Measurements from ENCODE around the gene TULP1.

Gene TULP1

GRCh38 chr6:35474942-35475570 lies 37.6 kb downstream of the TULP1 start:
- H3K27ac Mint-ChIP-seq = peak overlapping the region; percentile 80
- H3K4me3 Mint-ChIP-seq = peak overlapping the region; percentile 33
- no peaks in the 10 kb centered on the region for H3K27me3 Mint-ChIP-seq
- H3K36me3 Mint-ChIP-seq (ENCODE audit: low read depth) = peaks cover 49% of the 10 kb centered on the region
- H3K9me3 Mint-ChIP-seq = no peaks in the 10 kb centered on the region
- H3K4me1 Mint-ChIP-seq (ENCODE audit: low read depth) = peaks cover 25% of the 10 kb centered on the region
- DNase-seq = peak; percentile 40

- Mint-ChIP-seq H3K9me3 (no peaks in the 10 kb centered on the region), H3K36me3 (ENCODE audit: low read depth) (peaks cover 56% of the 10 kb centered on the region), H3K27ac (peak overlapping the region; percentile 80), H3K4me3 (peak overlapping the region; percentile 55), H3K4me1 (ENCODE audit: low read depth) (peaks cover 30% of the 10 kb centered on the region), H3K27me3 (no peaks in the 10 kb centered on the region)
- peak; percentile 52 for DNase-seq
These were observed 38.4 kb downstream of the TULP1 start for GRCh38 chr6:35474131-35474941.

- Mint-ChIP-seq H3K27me3 (no peaks in the 10 kb centered on the region), H3K4me1 (ENCODE audit: low read depth) (peaks cover 31% of the 10 kb centered on the region), H3K27ac (peak overlapping the region; percentile 80), H3K36me3 (ENCODE audit: low read depth) (peaks cover 62% of the 10 kb centered on the region), H3K4me3 (peak overlapping the region; percentile 55), H3K9me3 (no peaks in the 10 kb centered on the region)
- peak; percentile 57 for DNase-seq
These were observed 38.9 kb downstream of the TULP1 start for GRCh38 chr6:35473850-35474130.

- H3K27ac Mint-ChIP-seq = peak overlapping the region; percentile 99
These were observed 39.4 kb downstream of the TULP1 start for GRCh38 chr6:35473075-35473849.

GRCh38 chr6:35471836-35472345 lies 40.8 kb downstream of the TULP1 start:
- peak overlapping the region; percentile 99 for H3K27ac Mint-ChIP-seq
- H3K9me3 Mint-ChIP-seq = no peaks in the 10 kb centered on the region
- DNase-seq = no peak
- peak overlapping the region; percentile 98 for H3K4me3 Mint-ChIP-seq
- peaks cover 42% of the 10 kb centered on the region for H3K4me1 Mint-ChIP-seq (ENCODE audit: low read depth)
- H3K27me3 Mint-ChIP-seq = no peaks in the 10 kb centered on the region
- peaks cover 81% of the 10 kb centered on the region for H3K36me3 Mint-ChIP-seq (ENCODE audit: low read depth)

More at GRCh38 chr6:35473075-35473849, 39.4 kb downstream of the TULP1 start:
- Mint-ChIP-seq H3K27me3 (no peaks in the 10 kb centered on the region), H3K4me1 (ENCODE audit: low read depth) (peaks cover 31% of the 10 kb centered on the region), H3K4me3 (peak overlapping the region; percentile 55), H3K9me3 (no peaks in the 10 kb centered on the region), H3K36me3 (ENCODE audit: low read depth) (peaks cover 67% of the 10 kb centered on the region)
- DNase-seq = peak; percentile 52

GRCh38 chr6:35470663-35471120 lies 42.0 kb downstream of the TULP1 start:
- H3K36me3 Mint-ChIP-seq (ENCODE audit: low read depth) = peaks cover 93% of the 10 kb centered on the region
- peak overlapping the region; percentile 98 for H3K4me3 Mint-ChIP-seq
- no peaks in the 10 kb centered on the region for H3K9me3 Mint-ChIP-seq
- DNase-seq = no peak
- peaks cover 43% of the 10 kb centered on the region for H3K4me1 Mint-ChIP-seq (ENCODE audit: low read depth)
- peak overlapping the region; percentile 99 for H3K27ac Mint-ChIP-seq
- H3K27me3 Mint-ChIP-seq = no peaks in the 10 kb centered on the region

- Mint-ChIP-seq H3K4me3 (peak overlapping the region; percentile 98), H3K4me1 (ENCODE audit: low read depth) (peaks cover 43% of the 10 kb centered on the region), H3K27me3 (no peaks in the 10 kb centered on the region), H3K27ac (peak overlapping the region; percentile 99), H3K9me3 (no peaks in the 10 kb centered on the region), H3K36me3 (ENCODE audit: low read depth) (peaks cover 94% of the 10 kb centered on the region)
- DNase-seq = peak; percentile 56
These were observed 42.7 kb downstream of the TULP1 start for GRCh38 chr6:35469751-35470662.

- Mint-ChIP-seq H3K36me3 (ENCODE audit: low read depth) (peaks cover 96% of the 10 kb centered on the region), H3K4me3 (peak overlapping the region; percentile 98), H3K27ac (peak overlapping the region; percentile 99), H3K9me3 (no peaks in the 10 kb centered on the region), H3K27me3 (no peaks in the 10 kb centered on the region), H3K4me1 (ENCODE audit: low read depth) (peaks cover 43% of the 10 kb centered on the region)
- no peak for DNase-seq
These were observed 43.5 kb downstream of the TULP1 start for GRCh38 chr6:35468980-35469750.

GRCh38 chr6:35468181-35468979 lies 44.3 kb downstream of the TULP1 start, which contains the start of gene RPL10A:
TSS of gene RPL10A (plus strand) at chr6:35468401. CDS start at chr6:35468435, 34 bp downstream.
- Mint-ChIP-seq H3K9me3 (no peaks in the 10 kb centered on the region), H3K36me3 (ENCODE audit: low read depth) (peaks cover 95% of the 10 kb centered on the region), H3K27ac (peak within 1 kb of the TSS; percentile 99), H3K4me3 (peak within 1 kb of the TSS; percentile 98), H3K4me1 (ENCODE audit: low read depth) (peaks cover 43% of the 10 kb centered on the region), H3K27me3 (no peaks in the 10 kb centered on the region)
- peak; percentile 96 for DNase-seq

GRCh38 chr6:35465646-35466045 lies 47.0 kb downstream of the TULP1 start:
- Mint-ChIP-seq H3K4me1 (ENCODE audit: low read depth) (peaks cover 24% of the 10 kb centered on the region), H3K36me3 (ENCODE audit: low read depth) (peaks cover 89% of the 10 kb centered on the region), H3K4me3 (no peak overlapping the region), H3K27ac (no peak overlapping the region), H3K9me3 (no peaks in the 10 kb centered on the region), H3K27me3 (no peaks in the 10 kb centered on the region)
- no peak for DNase-seq

GRCh38 chr6:35463292-35463691 lies 49.4 kb downstream of the TULP1 start:
- Mint-ChIP-seq H3K36me3 (ENCODE audit: low read depth) (peaks cover 87% of the 10 kb centered on the region), H3K27me3 (no peaks in the 10 kb centered on the region), H3K4me3 (no peak overlapping the region), H3K9me3 (no peaks in the 10 kb centered on the region), H3K4me1 (ENCODE audit: low read depth) (peaks cover 12% of the 10 kb centered on the region), H3K27ac (no peak overlapping the region)
- DNase-seq = no peak

GRCh38 chr6:35461270-35461669 lies 51.4 kb downstream of the TULP1 start:
- DNase-seq = no peak
- H3K4me3 Mint-ChIP-seq = no peak overlapping the region
- peaks cover 87% of the 10 kb centered on the region for H3K36me3 Mint-ChIP-seq (ENCODE audit: low read depth)
- no peaks in the 10 kb centered on the region for H3K9me3 Mint-ChIP-seq
- H3K27ac Mint-ChIP-seq = no peak overlapping the region
- no peaks in the 10 kb centered on the region for H3K27me3 Mint-ChIP-seq
- no peaks in the 10 kb centered on the region for H3K4me1 Mint-ChIP-seq (ENCODE audit: low read depth)
